Activated T-cell treated with anti-CD3 and anti-CD28 coated beads, Interleukin-2, amount 50 U/mL, for 24 hours (primary cell): Measurements from ENCODE around the gene WRNIP1.

Experiments used
- DNase-seq: peaks from one replicate; pipeline ENCODE4 v3.0.0-alpha.2; 2020
- H3K27ac Mint-ChIP-seq: 2 replicates; pipeline ENCODE4 v1.8.0; 2020; ENCODE audit warnings: mild to moderate bottlenecking, mixed read lengths
- H3K27me3 Mint-ChIP-seq: 2 replicates; pipeline ENCODE4 v1.8.0; 2020; ENCODE audit warnings: mixed read lengths
- H3K36me3 Mint-ChIP-seq: 2 replicates; pipeline ENCODE4 v1.8.0; 2020; ENCODE audit warnings: low read depth, mixed read lengths
- H3K4me1 Mint-ChIP-seq: 2 replicates; pipeline ENCODE4 v1.8.0; 2020; ENCODE audit warnings: low read depth, mixed read lengths
- H3K4me3 Mint-ChIP-seq: 2 replicates; pipeline ENCODE4 v1.8.0; 2020; ENCODE audit warnings: mild to moderate bottlenecking, moderate library complexity, mixed read lengths
- H3K9me3 Mint-ChIP-seq: 2 replicates; pipeline ENCODE4 v1.8.0; 2020; ENCODE audit warnings: mixed read lengths

WRNIP1 gene

GRCh38 chr6:2763876-2764540, 1.2 kb upstream of the WRNIP1 start:
- no peak for DNase-seq
- Mint-ChIP-seq H3K9me3 (no peaks in the 10 kb centered on the region), H3K27me3 (no peaks in the 10 kb centered on the region), H3K36me3 (peaks cover 24% of the 10 kb centered on the region), H3K27ac (peak overlapping the region; percentile 99), H3K4me1 (peaks cover 45% of the 10 kb centered on the region), H3K4me3 (peak overlapping the region; percentile 93)

GRCh38 chr6:2764610-2765165, 505 bp upstream of the WRNIP1 start:
- Mint-ChIP-seq H3K9me3 (no peaks in the 10 kb centered on the region), H3K4me1 (peaks cover 49% of the 10 kb centered on the region), H3K4me3 (peak overlapping the region; percentile 93), H3K27me3 (no peaks in the 10 kb centered on the region), H3K27ac (peak overlapping the region; percentile 99), H3K36me3 (peaks cover 30% of the 10 kb centered on the region)
- no peak for DNase-seq

- peak overlapping the region; percentile 91 for H3K27ac Mint-ChIP-seq
- no peak for DNase-seq
- peaks cover 45% of the 10 kb centered on the region for H3K36me3 Mint-ChIP-seq
- peaks cover 55% of the 10 kb centered on the region for H3K4me1 Mint-ChIP-seq
- no peaks in the 10 kb centered on the region for H3K27me3 Mint-ChIP-seq
- H3K4me3 Mint-ChIP-seq, result peak overlapping the region; percentile 93
- H3K9me3 Mint-ChIP-seq, result no peaks in the 10 kb centered on the region
Measured at GRCh38 chr6:2765896-2766766, 938 bp downstream of the WRNIP1 start.

GRCh38 chr6:2766767-2767656, 1.8 kb downstream of the WRNIP1 start:
- H3K27ac Mint-ChIP-seq, result peak overlapping the region; percentile 91
- H3K27me3 Mint-ChIP-seq, result no peaks in the 10 kb centered on the region
- H3K9me3 Mint-ChIP-seq, result no peaks in the 10 kb centered on the region
- H3K36me3 Mint-ChIP-seq, result peaks cover 52% of the 10 kb centered on the region
- H3K4me1 Mint-ChIP-seq, result peaks cover 58% of the 10 kb centered on the region
- DNase-seq, result no peak
- H3K4me3 Mint-ChIP-seq, result peak overlapping the region; percentile 93

- Mint-ChIP-seq H3K27ac (peak overlapping the region; percentile 68), H3K36me3 (peaks cover 61% of the 10 kb centered on the region), H3K4me1 (peaks cover 64% of the 10 kb centered on the region)
Measured at GRCh38 chr6:2767657-2768524, 2.7 kb downstream of the WRNIP1 start.

GRCh38 chr6:2768696-2769095, 3.5 kb downstream of the WRNIP1 start:
- Mint-ChIP-seq H3K4me1 (peaks cover 70% of the 10 kb centered on the region), H3K4me3 (peak overlapping the region; percentile 93), H3K27ac (peak overlapping the region; percentile 12), H3K27me3 (no peaks in the 10 kb centered on the region), H3K36me3 (peaks cover 69% of the 10 kb centered on the region), H3K9me3 (no peaks in the 10 kb centered on the region)
- DNase-seq, result no peak

More at GRCh38 chr6:2767657-2768524, 2.7 kb downstream of the WRNIP1 start:
- Mint-ChIP-seq H3K4me3 (peak overlapping the region; percentile 93), H3K27me3 (no peaks in the 10 kb centered on the region), H3K9me3 (no peaks in the 10 kb centered on the region)
- DNase-seq, result no peak

- peaks cover 81% of the 10 kb centered on the region for H3K36me3 Mint-ChIP-seq
- H3K9me3 Mint-ChIP-seq, result no peaks in the 10 kb centered on the region
- no peak for DNase-seq
- no peaks in the 10 kb centered on the region for H3K27me3 Mint-ChIP-seq
- H3K4me1 Mint-ChIP-seq, result peaks cover 69% of the 10 kb centered on the region
- no peak overlapping the region for H3K4me3 Mint-ChIP-seq
- peak overlapping the region; percentile 26 for H3K27ac Mint-ChIP-seq
Measured at GRCh38 chr6:2770171-2770570, 5.0 kb downstream of the WRNIP1 start.

GRCh38 chr6:2771079-2771478, 5.9 kb downstream of the WRNIP1 start:
- peaks cover 73% of the 10 kb centered on the region for H3K4me1 Mint-ChIP-seq
- H3K9me3 Mint-ChIP-seq, result no peaks in the 10 kb centered on the region
- DNase-seq, result no peak
- no peaks in the 10 kb centered on the region for H3K27me3 Mint-ChIP-seq
- H3K27ac Mint-ChIP-seq, result no peak overlapping the region
- H3K4me3 Mint-ChIP-seq, result no peak overlapping the region
- peaks cover 86% of the 10 kb centered on the region for H3K36me3 Mint-ChIP-seq

- no peak for DNase-seq
- H3K27ac Mint-ChIP-seq, result no peak overlapping the region
- H3K4me3 Mint-ChIP-seq, result no peak overlapping the region
- H3K9me3 Mint-ChIP-seq, result no peaks in the 10 kb centered on the region
- H3K4me1 Mint-ChIP-seq, result peaks cover 72% of the 10 kb centered on the region
- no peaks in the 10 kb centered on the region for H3K27me3 Mint-ChIP-seq
- peaks cover 90% of the 10 kb centered on the region for H3K36me3 Mint-ChIP-seq
Measured at GRCh38 chr6:2772840-2773239, 7.6 kb downstream of the WRNIP1 start.

GRCh38 chr6:2773449-2773848, 8.3 kb downstream of the WRNIP1 start:
- H3K27ac Mint-ChIP-seq, result no peak overlapping the region
- peaks cover 66% of the 10 kb centered on the region for H3K4me1 Mint-ChIP-seq
- H3K9me3 Mint-ChIP-seq, result no peaks in the 10 kb centered on the region
- no peak overlapping the region for H3K4me3 Mint-ChIP-seq
- H3K27me3 Mint-ChIP-seq, result no peaks in the 10 kb centered on the region
- peaks cover 90% of the 10 kb centered on the region for H3K36me3 Mint-ChIP-seq
- no peak for DNase-seq

GRCh38 chr6:2775003-2775402, 9.8 kb downstream of the WRNIP1 start:
- Mint-ChIP-seq H3K9me3 (no peaks in the 10 kb centered on the region), H3K4me1 (peaks cover 53% of the 10 kb centered on the region), H3K36me3 (peaks cover 91% of the 10 kb centered on the region), H3K27ac (no peak overlapping the region), H3K4me3 (no peak overlapping the region), H3K27me3 (no peaks in the 10 kb centered on the region)
- no peak for DNase-seq

GRCh38 chr6:2777249-2777648, 12.1 kb downstream of the WRNIP1 start:
- Mint-ChIP-seq H3K27me3 (no peaks in the 10 kb centered on the region), H3K27ac (peak overlapping the region; percentile 5), H3K9me3 (no peaks in the 10 kb centered on the region), H3K4me1 (peaks cover 38% of the 10 kb centered on the region), H3K36me3 (peaks cover 91% of the 10 kb centered on the region), H3K4me3 (no peak overlapping the region)
- DNase-seq, result no peak

- no peaks in the 10 kb centered on the region for H3K27me3 Mint-ChIP-seq
- no peaks in the 10 kb centered on the region for H3K9me3 Mint-ChIP-seq
- H3K36me3 Mint-ChIP-seq, result peaks cover 92% of the 10 kb centered on the region
- H3K4me1 Mint-ChIP-seq, result peaks cover 24% of the 10 kb centered on the region
- no peak overlapping the region for H3K27ac Mint-ChIP-seq
- DNase-seq, result no peak
- H3K4me3 Mint-ChIP-seq, result no peak overlapping the region
Measured at GRCh38 chr6:2780102-2780737, 15.0 kb downstream of the WRNIP1 start.
